Activated CD4-positive, alpha-beta T cell treated with anti-CD3 and anti-CD28 coated beads, Interleukin-2, amount 10 ng/mL, durations not matched to agents 24 days and 14 days (primary cell): ENCODE data around the gene EIF4A3. TPM values are rescaled to one million over a fixed set of nuclear protein-coding genes. Genes with fewer than 3 reads are reported as not detected.

Experiments
- DNase-seq: peaks from one replicate; pipeline ENCODE4 v3.0.0; 2022
- H3K27ac Mint-ChIP-seq: one replicate; pipeline ENCODE4 v1.8.0; 2022; ENCODE audit warnings: mild to moderate bottlenecking, mixed read lengths
- H3K27me3 Mint-ChIP-seq: one replicate; pipeline ENCODE4 v1.8.0; 2022; ENCODE audit warnings: mixed read lengths
- H3K36me3 Mint-ChIP-seq: one replicate; pipeline ENCODE4 v1.8.0; 2022; ENCODE audit warnings: low read depth, mild to moderate bottlenecking, mixed read lengths
- H3K4me1 Mint-ChIP-seq: one replicate; pipeline ENCODE4 v1.8.0; 2021; ENCODE audit warnings: mixed read lengths
- H3K4me3 Mint-ChIP-seq: one replicate; pipeline ENCODE4 v1.8.0; 2022; ENCODE audit warnings: mild to moderate bottlenecking, moderate library complexity, mixed read lengths
- H3K9me3 Mint-ChIP-seq: one replicate; pipeline ENCODE4 v1.8.0; 2021; ENCODE audit warnings: mixed read lengths
- intact Hi-C: fragments of 100-400 bp; cut with micrococcal nuclease; formaldehyde crosslinking; loops from one replicate; pipeline ENCODE4 v1.15.1; 2023
- total RNA-seq: library from RNA; stranded (reverse); gene quantifications from 2 replicates; pipeline ENCODE4 v1.2.3, GENCODE V29; 2022

EIF4A3 gene
- total RNA-seq, 1 donor from 2014 or later, result 192 TPM

DNA sequence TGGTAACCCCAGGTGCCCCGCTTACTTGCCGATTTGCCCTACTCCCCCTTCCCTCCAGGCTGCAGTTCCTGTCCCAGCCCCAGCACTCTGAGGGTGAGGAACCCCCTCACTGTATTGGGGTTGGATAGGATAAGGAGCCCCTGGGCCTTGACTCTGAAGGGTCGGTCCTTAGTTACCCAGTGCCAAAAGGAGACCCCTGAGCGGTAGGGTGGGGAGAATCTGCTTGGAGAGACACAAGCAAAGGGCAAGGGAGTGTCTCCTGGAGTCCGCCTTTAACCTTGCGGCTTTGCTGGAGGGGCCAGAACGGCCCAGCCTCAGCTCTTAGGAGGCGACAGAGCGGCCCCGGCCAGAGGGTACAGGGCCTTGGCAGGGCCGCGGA lies 35.9 kb upstream of the EIF4A3 start:
- Mint-ChIP-seq H3K27me3 (peaks cover 3% of the 10 kb centered on the region), H3K27ac (no peak overlapping the region), H3K36me3 (no peaks in the 10 kb centered on the region), H3K4me1 (no peaks in the 10 kb centered on the region), H3K4me3 (no peak overlapping the region), H3K9me3 (no peaks in the 10 kb centered on the region)
- DNase-seq, result no peak
- intact Hi-C loops, result no loop called here

DNA sequence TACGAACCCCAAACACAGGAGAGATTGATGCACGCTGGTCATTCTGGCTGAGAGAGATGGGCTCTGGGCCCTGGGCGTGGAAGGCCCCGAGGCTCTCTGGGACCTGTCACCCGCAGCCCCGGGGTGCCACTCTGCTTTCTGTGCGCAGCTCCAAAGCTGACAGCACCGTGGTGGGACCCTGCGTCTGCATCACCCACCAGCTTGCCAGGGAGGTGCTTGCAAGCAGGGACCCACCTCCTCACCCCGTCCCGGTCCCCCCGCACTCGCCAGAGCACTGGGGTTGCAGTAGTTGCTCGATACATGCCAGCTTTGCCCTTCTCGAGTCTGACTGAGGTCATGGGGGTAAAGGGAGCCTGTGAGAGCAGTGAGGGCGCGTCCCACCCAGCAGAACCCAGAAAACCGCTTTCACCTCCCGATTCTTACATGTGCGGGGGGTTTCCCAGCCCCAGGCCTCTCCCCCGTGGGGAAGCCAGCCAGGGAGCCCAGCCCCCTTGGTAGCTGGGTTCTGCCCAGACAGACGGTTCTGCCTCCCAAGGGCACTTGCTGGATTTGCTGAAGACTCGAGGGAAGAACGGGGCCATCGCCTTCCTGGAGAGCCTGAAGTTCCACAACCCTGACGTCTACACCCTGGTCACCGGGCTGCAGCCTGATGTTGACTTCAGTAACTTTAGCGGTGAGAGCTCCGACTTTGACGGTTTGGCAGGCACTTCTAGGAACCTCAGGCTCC lies 35.4 kb upstream of the EIF4A3 start:
- intact Hi-C loops, result no loop called here
- H3K27ac Mint-ChIP-seq, result no peak overlapping the region
- H3K4me3 Mint-ChIP-seq, result no peak overlapping the region
- H3K36me3 Mint-ChIP-seq, result no peaks in the 10 kb centered on the region
- no peaks in the 10 kb centered on the region for H3K9me3 Mint-ChIP-seq
- no peak for DNase-seq
- H3K27me3 Mint-ChIP-seq, result peaks cover 3% of the 10 kb centered on the region
- no peaks in the 10 kb centered on the region for H3K4me1 Mint-ChIP-seq

DNA sequence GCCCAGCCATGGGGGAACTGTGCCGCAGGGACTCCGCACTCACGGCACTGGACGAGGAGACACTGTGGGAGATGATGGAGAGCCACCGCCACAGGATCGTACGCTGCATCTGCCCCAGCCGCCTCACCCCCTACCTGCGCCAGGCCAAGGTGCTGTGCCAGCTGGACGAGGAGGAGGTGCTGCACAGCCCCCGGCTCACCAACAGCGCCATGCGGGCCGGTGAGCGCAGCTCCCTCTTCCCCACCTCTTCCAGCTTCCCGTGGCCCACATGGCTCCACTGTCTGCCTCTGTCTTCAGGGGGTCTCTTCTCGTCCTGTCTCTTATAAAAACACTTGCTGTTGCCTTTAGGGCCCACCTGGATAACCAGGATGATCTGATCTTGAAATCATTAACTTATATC lies 34.5 kb upstream of the EIF4A3 start:
- Mint-ChIP-seq H3K4me3 (no peak overlapping the region), H3K4me1 (no peaks in the 10 kb centered on the region), H3K9me3 (no peaks in the 10 kb centered on the region), H3K36me3 (no peaks in the 10 kb centered on the region), H3K27ac (no peak overlapping the region), H3K27me3 (peaks cover 3% of the 10 kb centered on the region)
- intact Hi-C loops, result no loop called here
- DNase-seq, result no peak

DNA sequence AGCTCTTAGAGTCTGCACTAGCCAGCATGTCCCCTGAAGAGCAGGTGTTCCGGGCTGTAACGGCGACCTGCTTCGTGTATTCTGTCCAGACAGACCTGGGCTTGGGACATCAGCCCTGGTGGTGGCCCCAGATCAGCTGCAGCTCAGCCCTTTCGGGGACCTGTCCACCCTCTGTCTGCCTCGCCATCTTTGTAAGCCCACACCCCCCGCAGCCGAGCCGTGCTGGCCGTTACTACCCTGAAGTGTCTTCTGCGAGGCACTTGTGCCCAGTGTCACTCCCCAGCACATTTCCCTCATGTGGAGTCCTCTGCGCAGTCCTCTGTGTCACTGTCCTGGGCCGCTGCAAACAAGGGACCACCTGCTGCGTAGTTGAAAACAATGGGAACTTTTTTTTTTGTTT lies 33.3 kb upstream of the EIF4A3 start:
- no peaks in the 10 kb centered on the region for H3K4me1 Mint-ChIP-seq
- no peak overlapping the region for H3K27ac Mint-ChIP-seq
- no peaks in the 10 kb centered on the region for H3K27me3 Mint-ChIP-seq
- no peak overlapping the region for H3K4me3 Mint-ChIP-seq
- H3K9me3 Mint-ChIP-seq, result no peaks in the 10 kb centered on the region
- intact Hi-C loops, result no loop called here
- DNase-seq, result no peak
- no peaks in the 10 kb centered on the region for H3K36me3 Mint-ChIP-seq

DNA sequence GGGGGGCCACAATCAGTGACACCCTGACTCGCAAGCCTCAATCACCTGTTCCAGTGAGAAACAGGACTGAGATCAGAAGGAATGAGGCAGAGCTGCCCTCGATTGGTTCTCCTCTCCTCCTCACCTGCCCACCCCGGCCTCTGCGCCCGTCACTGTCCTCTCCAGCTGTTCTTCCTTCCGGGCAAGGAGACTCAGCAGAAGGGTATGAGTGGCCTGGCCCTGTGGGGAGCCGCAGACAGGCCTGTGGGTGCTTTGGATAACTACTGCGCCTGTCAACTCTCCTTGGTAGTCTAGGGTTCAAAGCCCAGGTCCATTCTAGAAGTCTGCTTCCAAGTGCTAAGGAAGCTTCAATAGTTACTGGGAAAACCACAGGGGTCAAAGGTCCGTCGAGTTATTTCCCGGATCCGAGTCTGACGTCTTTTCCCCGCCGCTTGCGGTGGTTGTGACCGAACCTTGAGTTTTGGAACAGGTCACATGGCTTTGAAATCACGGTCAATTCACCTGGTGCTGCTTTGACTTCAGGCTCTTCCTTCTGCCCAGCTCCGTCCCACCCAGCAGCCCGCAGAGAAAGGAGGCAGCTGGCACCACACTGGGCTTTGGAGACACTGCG lies 31.2 kb upstream of the EIF4A3 start:
- Mint-ChIP-seq H3K27me3 (no peaks in the 10 kb centered on the region), H3K9me3 (no peaks in the 10 kb centered on the region), H3K4me1 (no peaks in the 10 kb centered on the region), H3K27ac (no peak overlapping the region), H3K4me3 (no peak overlapping the region), H3K36me3 (no peaks in the 10 kb centered on the region)
- intact Hi-C loops, result no loop called here
- no peak for DNase-seq

DNA sequence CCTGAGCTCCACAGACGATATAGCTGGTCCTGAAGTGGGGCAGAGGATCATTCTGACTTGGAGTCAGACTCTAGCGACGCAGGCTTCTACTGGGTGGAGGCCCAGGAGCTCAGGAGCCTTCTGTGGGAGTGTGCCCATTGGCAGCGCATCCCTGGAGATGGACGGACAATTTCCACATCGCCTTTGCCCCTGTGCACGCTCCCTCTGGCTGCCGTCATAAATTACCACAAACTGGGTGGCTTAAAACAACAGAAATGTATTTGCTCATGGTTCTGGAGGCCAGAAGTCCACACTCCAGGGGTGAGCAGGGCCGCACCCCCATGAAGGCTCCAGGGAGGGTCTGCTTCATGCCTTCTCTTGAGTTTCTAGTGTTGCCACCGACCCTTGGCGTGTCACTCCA lies 29.8 kb upstream of the EIF4A3 start:
- no peak for DNase-seq
- intact Hi-C loops, result no loop called here
- Mint-ChIP-seq H3K36me3 (no peaks in the 10 kb centered on the region), H3K4me1 (no peaks in the 10 kb centered on the region), H3K4me3 (no peak overlapping the region), H3K27me3 (no peaks in the 10 kb centered on the region), H3K27ac (no peak overlapping the region), H3K9me3 (no peaks in the 10 kb centered on the region)

DNA sequence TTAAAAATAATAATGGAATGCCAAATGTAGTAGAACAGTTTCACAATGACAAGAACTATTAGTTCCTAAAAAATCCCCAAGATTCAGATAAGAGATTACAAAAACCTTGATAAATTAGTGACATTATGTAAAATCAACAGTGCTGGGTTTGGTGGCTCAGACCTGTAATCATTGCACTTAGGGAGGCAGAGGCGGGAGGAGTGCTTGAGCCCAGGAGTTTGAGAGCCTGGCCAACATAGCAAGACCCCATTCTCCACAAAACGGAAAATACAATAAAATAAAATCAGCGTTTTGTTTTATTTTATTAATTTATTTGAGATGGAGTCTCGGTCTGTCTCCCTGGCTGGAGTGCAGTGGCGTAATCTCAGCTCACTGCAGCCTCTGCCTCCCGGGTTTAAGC lies 27.0 kb upstream of the EIF4A3 start:
- peaks cover 2% of the 10 kb centered on the region for H3K4me1 Mint-ChIP-seq
- no peak overlapping the region for H3K27ac Mint-ChIP-seq
- H3K4me3 Mint-ChIP-seq, result no peak overlapping the region
- peaks cover 2% of the 10 kb centered on the region for H3K27me3 Mint-ChIP-seq
- no peak for DNase-seq
- intact Hi-C loops, result no loop called here
- H3K36me3 Mint-ChIP-seq, result no peaks in the 10 kb centered on the region
- H3K9me3 Mint-ChIP-seq, result no peaks in the 10 kb centered on the region

DNA sequence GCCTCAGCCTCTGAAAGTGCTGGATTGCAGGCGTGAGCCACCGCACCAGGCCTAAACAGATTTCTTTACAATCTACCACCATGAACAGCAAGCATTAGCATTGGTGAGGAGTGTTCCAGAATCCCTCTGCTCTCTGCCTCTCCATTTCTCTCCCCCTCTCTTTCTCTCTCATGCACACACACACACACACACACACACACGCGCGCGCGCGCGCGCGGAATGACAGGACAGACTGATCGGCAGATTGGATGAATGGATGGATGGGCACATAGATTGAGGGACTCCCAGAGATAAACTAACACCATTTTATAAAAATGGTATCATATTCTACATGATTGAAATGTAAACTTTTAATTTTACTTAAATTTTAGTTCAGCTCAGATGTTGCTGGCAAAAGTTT lies 26.2 kb upstream of the EIF4A3 start:
- intact Hi-C loops, result no loop called here
- DNase-seq, result no peak
- H3K36me3 Mint-ChIP-seq, result no peaks in the 10 kb centered on the region
- no peaks in the 10 kb centered on the region for H3K9me3 Mint-ChIP-seq
- peaks cover 2% of the 10 kb centered on the region for H3K4me1 Mint-ChIP-seq
- H3K27me3 Mint-ChIP-seq, result peaks cover 2% of the 10 kb centered on the region
- no peak overlapping the region for H3K27ac Mint-ChIP-seq
- H3K4me3 Mint-ChIP-seq, result no peak overlapping the region

DNA sequence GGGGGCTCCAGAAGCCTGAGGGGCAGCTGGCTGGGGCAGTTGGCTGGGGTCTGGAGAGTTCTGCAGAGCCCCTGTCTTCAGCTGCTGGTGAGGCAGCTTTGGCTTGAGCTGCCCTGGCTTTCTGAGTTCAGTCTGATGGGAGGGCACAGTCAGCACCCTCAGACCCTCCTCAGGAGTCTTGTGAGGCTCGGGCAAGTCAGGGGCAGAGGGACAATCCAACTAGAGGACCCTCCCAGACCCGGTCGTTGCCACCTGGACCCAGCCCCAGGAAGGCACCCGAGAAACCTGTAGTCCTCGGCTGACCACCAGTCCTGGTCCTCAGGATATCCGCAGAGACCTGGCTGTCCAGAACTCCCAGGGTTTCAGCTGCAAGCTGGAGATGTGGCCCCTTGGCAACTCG lies 24.8 kb upstream of the EIF4A3 start:
- Mint-ChIP-seq H3K36me3 (no peaks in the 10 kb centered on the region), H3K27me3 (peaks cover 2% of the 10 kb centered on the region), H3K4me3 (no peak overlapping the region), H3K27ac (no peak overlapping the region), H3K4me1 (peaks cover 2% of the 10 kb centered on the region), H3K9me3 (no peaks in the 10 kb centered on the region)
- no peak for DNase-seq
- intact Hi-C loops, result no loop called here

DNA sequence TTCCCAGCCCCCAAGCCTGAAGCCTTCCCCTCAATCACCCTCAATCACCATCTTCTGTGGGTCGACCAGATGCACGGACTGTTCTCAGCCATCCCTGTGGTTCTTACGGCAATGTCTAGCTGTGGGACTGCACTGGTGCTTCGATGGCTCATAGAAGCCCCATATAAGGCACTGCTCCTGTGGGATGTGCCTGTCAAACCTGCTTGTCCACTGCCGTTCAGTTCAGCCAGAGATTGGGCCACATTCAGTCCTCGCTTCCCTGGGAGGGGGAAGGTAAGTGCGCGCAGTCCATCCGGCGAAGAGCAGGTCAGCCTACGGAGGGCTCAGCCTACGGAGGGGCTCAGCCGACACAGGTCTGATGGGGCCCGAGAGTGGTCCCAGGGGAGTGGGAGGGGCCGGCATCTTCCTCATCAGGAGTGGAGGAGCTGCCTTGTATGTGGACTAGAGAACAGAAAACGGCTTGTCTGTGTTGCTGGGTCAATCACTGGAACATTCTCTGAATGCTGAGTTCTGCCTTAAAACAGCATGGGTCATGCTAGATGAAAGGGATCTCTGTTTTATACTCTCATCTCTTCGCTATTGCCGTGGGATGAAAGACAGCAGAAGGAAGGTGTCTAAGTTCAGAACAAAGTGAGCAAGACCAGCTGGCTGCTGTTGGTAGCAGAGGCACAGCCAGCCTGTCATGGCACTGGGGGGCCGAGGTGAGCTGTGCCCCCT lies 23.0 kb upstream of the EIF4A3 start, which contains the start of gene CARD14:
Gene CARD14 (plus strand): TSS at position 247 of the 717 bp plus-strand sequence. CDS start 11,409 bp downstream, outside the sequence.
- Mint-ChIP-seq H3K27me3 (peaks cover 2% of the 10 kb centered on the region), H3K4me3 (no peak within 1 kb of the TSS), H3K9me3 (no peaks in the 10 kb centered on the region), H3K27ac (no peak within 1 kb of the TSS), H3K36me3 (no peaks in the 10 kb centered on the region), H3K4me1 (peaks cover 2% of the 10 kb centered on the region)
- DNase-seq, result no peak
- intact Hi-C loops, result no loop called here

DNA sequence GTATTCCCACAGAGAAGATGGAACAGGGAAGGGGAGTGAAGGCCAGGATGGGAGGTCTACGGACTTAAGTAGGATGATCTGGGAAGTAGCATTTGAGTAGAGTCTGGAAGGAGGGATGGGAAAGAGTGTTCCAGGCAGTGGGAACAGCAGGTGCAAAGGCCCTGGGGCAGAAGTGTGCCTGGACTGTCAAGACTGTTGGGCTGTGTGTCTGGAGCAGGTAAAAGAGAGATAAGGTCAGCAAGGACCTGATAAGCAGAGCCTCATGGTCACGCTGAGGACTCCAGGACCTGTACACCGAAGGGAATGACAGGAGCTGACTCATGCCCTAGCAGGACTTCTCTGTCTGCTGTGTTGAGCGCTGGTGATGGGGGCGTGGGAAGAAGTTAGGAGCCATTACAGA lies 22.2 kb upstream of the EIF4A3 start:
- DNase-seq, result no peak
- Mint-ChIP-seq H3K9me3 (no peaks in the 10 kb centered on the region), H3K4me3 (no peak overlapping the region), H3K27me3 (peaks cover 2% of the 10 kb centered on the region), H3K4me1 (peaks cover 2% of the 10 kb centered on the region), H3K36me3 (no peaks in the 10 kb centered on the region), H3K27ac (no peak overlapping the region)
- intact Hi-C loops, result no loop called here

DNA sequence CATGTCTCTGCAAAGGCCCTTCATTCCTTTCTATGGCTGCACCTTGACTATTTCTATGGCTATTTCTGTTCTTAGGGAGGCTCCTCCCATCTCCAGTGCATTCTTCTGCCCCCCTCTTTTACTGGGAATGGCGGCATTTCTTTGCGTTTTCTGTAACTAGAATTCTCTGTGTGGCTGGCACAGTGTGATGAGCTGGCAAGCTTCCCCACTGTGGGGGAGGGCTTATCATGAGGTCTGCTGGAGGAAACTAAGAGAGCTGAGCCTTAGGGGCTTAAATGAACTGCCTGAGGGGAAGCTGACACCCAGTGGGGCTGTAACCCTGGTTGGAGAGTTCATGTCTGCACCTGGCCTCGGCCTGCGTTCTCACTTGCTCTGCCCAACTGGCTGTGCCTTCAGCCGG lies 21.4 kb upstream of the EIF4A3 start:
- Mint-ChIP-seq H3K27ac (no peak overlapping the region), H3K9me3 (no peaks in the 10 kb centered on the region), H3K36me3 (no peaks in the 10 kb centered on the region), H3K4me1 (peaks cover 2% of the 10 kb centered on the region), H3K27me3 (peaks cover 2% of the 10 kb centered on the region), H3K4me3 (no peak overlapping the region)
- DNase-seq, result no peak
- intact Hi-C loops, result no loop called here

DNA sequence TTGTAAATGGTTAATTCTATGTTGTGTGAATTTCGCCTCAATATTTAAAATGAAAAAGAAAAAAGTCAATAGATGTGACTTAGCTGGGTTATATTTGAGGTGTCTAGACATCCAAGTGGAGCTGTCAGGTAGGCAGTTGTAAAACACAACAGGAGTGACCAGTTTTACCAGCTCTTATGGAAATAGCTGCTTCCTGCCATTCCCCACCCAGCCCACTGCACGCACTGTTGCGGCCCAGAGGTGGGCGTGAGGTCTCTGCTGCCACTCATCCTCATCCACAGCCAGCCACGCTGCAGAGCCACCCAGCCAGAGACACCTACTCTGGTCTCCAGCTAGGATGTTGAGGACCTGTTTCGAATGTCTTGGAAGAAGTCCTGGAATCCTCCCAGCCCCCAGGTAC lies 19.5 kb upstream of the EIF4A3 start:
- DNase-seq, result no peak
- Mint-ChIP-seq H3K4me1 (peaks cover 2% of the 10 kb centered on the region), H3K9me3 (no peaks in the 10 kb centered on the region), H3K36me3 (no peaks in the 10 kb centered on the region), H3K4me3 (no peak overlapping the region), H3K27ac (no peak overlapping the region), H3K27me3 (peaks cover 2% of the 10 kb centered on the region)
- intact Hi-C loops, result no loop called here

DNA sequence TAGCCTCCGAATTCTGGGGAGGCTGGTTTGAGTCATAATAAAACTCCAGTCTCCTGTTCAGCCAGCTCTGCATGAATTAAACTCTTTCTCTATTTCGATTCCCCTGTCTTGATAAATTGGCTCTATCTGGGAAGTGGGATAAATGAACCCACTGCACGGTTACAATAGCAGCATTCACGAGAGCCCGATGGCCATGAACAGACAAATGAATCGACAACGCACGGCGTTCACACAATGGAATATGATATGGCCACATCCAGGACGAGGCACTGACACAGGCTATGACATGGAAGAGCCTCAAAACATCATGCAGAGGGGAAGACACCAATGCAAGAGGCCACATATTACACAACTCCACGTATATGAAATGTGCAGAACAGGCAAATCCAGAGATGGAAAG lies 17.3 kb upstream of the EIF4A3 start:
- DNase-seq, result no peak
- no peaks in the 10 kb centered on the region for H3K4me1 Mint-ChIP-seq
- no peaks in the 10 kb centered on the region for H3K9me3 Mint-ChIP-seq
- no peak overlapping the region for H3K4me3 Mint-ChIP-seq
- intact Hi-C loops, result no loop called here
- H3K27me3 Mint-ChIP-seq, result peaks cover 12% of the 10 kb centered on the region
- no peaks in the 10 kb centered on the region for H3K36me3 Mint-ChIP-seq
- H3K27ac Mint-ChIP-seq, result no peak overlapping the region
